ENCODE measurements around the gene HAUS8.
A peak's percentile ranks its signal among the peaks of the same experiment; 100 is the strongest.

HAUS8 gene

DNA sequence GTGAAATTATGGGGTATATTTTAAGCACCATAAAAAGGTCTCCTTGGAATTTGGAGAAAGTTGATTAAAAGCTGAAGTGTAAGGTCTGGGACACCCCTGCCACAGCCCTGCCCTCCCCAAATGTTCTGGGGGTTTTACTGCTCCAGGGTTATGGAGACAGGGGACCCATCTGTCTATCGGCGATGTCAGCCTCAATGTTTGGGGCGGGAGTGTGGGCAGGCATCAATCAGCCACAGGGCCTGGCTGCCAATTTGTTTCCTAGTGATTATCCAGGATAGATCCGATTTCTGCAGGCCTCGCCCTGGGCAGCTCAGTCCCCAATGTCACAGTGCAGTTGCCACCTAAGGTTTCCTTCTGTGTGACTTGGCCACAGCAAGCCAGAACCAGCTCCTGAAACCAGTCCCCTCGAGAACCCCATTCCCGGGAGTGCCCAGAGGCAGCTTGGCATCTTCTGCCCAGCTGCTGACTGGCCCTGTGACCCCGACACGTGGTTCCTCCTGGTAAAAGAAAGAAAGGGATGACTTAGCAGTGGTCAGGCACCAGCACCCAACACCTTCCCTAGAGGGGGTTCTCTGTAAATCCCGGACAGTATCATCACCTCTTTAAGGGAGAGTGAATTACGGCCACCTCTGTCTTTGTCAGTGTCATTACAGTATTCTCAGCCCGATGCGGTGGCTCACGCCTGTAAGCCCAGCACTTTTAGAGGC, 41.9 kb upstream of the HAUS8 start:
- Histone ChIP-seq H3K27ac (peak overlapping the region; percentile 80), H3K27me3 (no peaks in the 10 kb centered on the region), H3K36me3 (peaks cover 23% of the 10 kb centered on the region), H3K9me3 (no peaks in the 10 kb centered on the region), H3K4me3 (ENCODE audit: low read depth in 1 of 2, low read length in 1 of 2) (peak overlapping the region in 1 of 2 experiments; percentile 2), H3K4me1 (ENCODE audit: control insufficient read depth in 1 of 2, insufficient read depth in 1 of 2, low read depth in 1 of 2, low read length in 1 of 2) (peaks cover 60 to 69% of the 10 kb centered on the region in 2 experiments)
- TF ChIP-seq CTCF (IDR thresholded peaks at IDR 0.05), result no peak

GRCh38 chr19:17114414-17114831, 39.2 kb upstream of the HAUS8 start:
- Histone ChIP-seq H3K4me3 (ENCODE audit: low read depth in 1 of 2, low read length in 1 of 2) (peak overlapping the region in 1 of 2 experiments; percentile 56), H3K36me3 (peaks cover 12% of the 10 kb centered on the region), H3K9me3 (no peaks in the 10 kb centered on the region), H3K27ac (peak overlapping the region; percentile 97), H3K27me3 (no peaks in the 10 kb centered on the region), H3K4me1 (ENCODE audit: control insufficient read depth in 1 of 2, insufficient read depth in 1 of 2, low read depth in 1 of 2, low read length in 1 of 2) (peaks cover 69 to 79% of the 10 kb centered on the region in 2 experiments)
- TF ChIP-seq CTCF (IDR thresholded peaks at IDR 0.05), result no peak

DNA sequence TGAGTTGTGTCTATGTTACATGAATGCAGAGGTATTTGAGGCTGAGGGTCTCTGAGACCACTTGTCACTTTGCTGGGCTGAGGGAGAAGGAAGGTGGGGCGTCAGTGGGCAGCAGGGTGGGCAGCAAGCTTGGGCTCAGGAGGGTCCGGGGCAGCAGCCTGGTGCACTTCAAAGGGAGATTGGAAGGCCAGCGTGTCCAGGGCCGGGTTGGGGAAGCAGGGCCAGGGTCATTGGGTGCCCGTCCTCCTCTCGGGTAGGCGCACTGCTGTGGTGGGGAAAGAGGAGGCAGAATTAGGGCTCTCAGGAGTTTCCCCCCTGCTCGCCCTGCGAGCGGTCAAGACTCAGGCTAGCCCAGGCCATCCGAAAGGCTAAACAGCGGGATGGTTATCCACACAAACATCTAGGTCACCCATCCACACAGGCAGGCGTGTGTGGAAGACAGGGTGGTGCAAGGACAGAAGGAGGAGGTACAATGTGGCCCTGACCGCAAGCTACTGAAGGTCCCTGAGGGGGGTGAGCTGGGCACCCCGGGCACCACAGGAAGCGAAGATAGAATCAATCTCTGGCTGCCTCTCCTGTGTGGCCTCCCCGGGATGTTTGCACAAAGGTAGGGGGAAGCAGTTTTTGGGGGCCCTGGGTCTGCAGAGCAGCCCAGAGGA, 38.0 kb upstream of the HAUS8 start:
- Histone ChIP-seq H3K27ac (peak overlapping the region; percentile 97), H3K27me3 (no peaks in the 10 kb centered on the region), H3K9me3 (no peaks in the 10 kb centered on the region), H3K4me3 (ENCODE audit: low read depth in 1 of 2, low read length in 1 of 2) (peak overlapping the region; percentile 12 to 56), H3K36me3 (peaks cover 5% of the 10 kb centered on the region), H3K4me1 (ENCODE audit: control insufficient read depth in 1 of 2, insufficient read depth in 1 of 2, low read depth in 1 of 2, low read length in 1 of 2) (peaks cover 73 to 85% of the 10 kb centered on the region in 2 experiments)
- no peak for TF ChIP-seq CTCF (IDR thresholded peaks at IDR 0.05)

DNA sequence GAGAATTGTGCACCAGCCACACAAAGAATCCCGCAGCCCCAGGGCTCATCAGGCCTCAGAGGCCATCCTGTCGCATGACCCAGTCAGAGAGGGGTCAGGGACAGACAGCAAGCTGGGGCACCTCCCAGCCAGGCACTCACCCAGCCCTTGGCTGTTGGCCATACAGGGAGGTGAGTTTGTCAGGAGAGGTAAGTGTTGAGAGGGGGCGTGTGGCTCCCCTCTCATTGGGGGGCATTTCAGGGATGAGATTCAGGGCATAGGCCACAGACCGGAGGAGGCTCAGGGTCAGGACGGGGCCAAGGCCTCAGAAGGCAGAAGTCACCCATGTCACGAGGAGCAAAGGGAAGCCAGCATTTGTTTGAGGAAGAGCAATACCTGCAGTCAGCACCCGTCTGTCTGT, 37.4 kb upstream of the HAUS8 start:
- H3K9me3 ChIP-seq, result no peaks in the 10 kb centered on the region
- H3K27ac ChIP-seq, result peak overlapping the region; percentile 97
- H3K4me3 ChIP-seq (ENCODE audit: low read depth in 1 of 2, low read length in 1 of 2), result peak overlapping the region; percentile 12 to 56
- H3K27me3 ChIP-seq, result no peaks in the 10 kb centered on the region
- TF ChIP-seq CTCF (IDR thresholded peaks at IDR 0.05), result peak; percentile 19
- peaks cover 5% of the 10 kb centered on the region for H3K36me3 ChIP-seq
- H3K4me1 ChIP-seq (ENCODE audit: control insufficient read depth in 1 of 2, insufficient read depth in 1 of 2, low read depth in 1 of 2, low read length in 1 of 2), result peaks cover 79 to 91% of the 10 kb centered on the region in 2 experiments

DNA sequence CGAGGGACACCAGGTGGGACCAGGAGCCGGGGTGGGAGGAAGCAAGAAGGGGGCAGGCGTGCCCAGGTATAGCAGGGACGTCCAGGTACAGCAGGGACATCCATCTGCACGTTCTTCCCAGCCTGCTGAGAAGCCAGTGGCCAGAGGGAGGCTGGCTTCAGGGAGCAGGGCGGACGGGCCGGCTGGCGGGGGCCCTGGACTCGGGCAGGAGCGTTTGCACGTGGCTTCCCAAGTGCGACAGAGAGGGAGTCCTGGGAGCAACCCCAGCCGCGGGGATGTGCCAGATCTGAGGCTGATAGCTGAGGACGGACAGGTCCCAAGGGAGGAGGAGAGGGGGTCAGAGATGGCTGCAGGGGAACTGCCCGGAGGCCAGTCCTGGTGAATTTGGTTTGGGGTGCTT, 37.0 kb upstream of the HAUS8 start:
- Histone ChIP-seq H3K9me3 (no peaks in the 10 kb centered on the region), H3K27me3 (no peaks in the 10 kb centered on the region), H3K4me3 (ENCODE audit: low read depth in 1 of 2, low read length in 1 of 2) (peak overlapping the region in 1 of 2 experiments; percentile 56), H3K36me3 (peaks cover 9% of the 10 kb centered on the region), H3K27ac (peak overlapping the region; percentile 97), H3K4me1 (ENCODE audit: control insufficient read depth in 1 of 2, insufficient read depth in 1 of 2, low read depth in 1 of 2, low read length in 1 of 2) (peaks cover 81 to 92% of the 10 kb centered on the region in 2 experiments)
- TF ChIP-seq CTCF (IDR thresholded peaks at IDR 0.05), result no peak
